HEK293T (cell line): Measurements from ENCODE around the gene C1orf226.

Experiments used
- CTCF ChIA-PET: fragments of 350-600 bp; formaldehyde crosslinking; extraction: SDS; loops from one replicate; lab custom pipeline; 2021; ENCODE audit warnings: antibody characterized with exemption, inconsistent platforms; lab: Yijun Ruan, JAX
- POLR2A ChIA-PET: fragments of 350-600 bp; formaldehyde crosslinking; extraction: SDS; loops from one replicate; lab custom pipeline; 2020; ENCODE audit warnings: antibody characterized with exemption, inconsistent platforms; lab: Yijun Ruan, JAX
- DNase-seq: peaks from one replicate; pipeline ENCODE4 v3.0.0; 2012; ENCODE audit warnings: mixed read lengths; ENCODE audit errors: extremely low spot score
- ARNT ChIP-seq: fragments of 450-650 bp; IDR thresholded peaks from 2 replicates; pipeline ENCODE4 v1.6.1; 2017; ENCODE audit warnings: mild to moderate bottlenecking
- BHLHE40 ChIP-seq: fragments of 450-650 bp; IDR thresholded peaks from 2 replicates; pipeline ENCODE4 v1.6.1; 2016; ENCODE audit warnings: mild to moderate bottlenecking, moderate library complexity, borderline replicate concordance
- CTBP1 ChIP-seq: fragments of 450-650 bp; IDR thresholded peaks from 2 replicates; pipeline ENCODE4 v1.6.1; 2016; ENCODE audit warnings: borderline replicate concordance
- ELF4 ChIP-seq: fragments of 450-650 bp; IDR thresholded peaks from 2 replicates; pipeline ENCODE4 v1.6.1; 2017; ENCODE audit warnings: antibody characterized with exemption
- FOXA1 ChIP-seq: fragments of 450-650 bp; IDR thresholded peaks from 2 replicates; pipeline ENCODE4 v1.6.1; 2016; ENCODE audit warnings: mild to moderate bottlenecking
- FOXK2 ChIP-seq: fragments of 450-650 bp; IDR thresholded peaks from 2 replicates; pipeline ENCODE4 v1.6.1; 2016; ENCODE audit warnings: mild to moderate bottlenecking
- FOXM1 ChIP-seq: fragments of 450-650 bp; IDR thresholded peaks from 2 replicates; pipeline ENCODE4 v1.6.1; 2017; ENCODE audit warnings: mild to moderate bottlenecking, borderline replicate concordance
- HDGF ChIP-seq: fragments of 450-650 bp; IDR thresholded peaks from 2 replicates; pipeline ENCODE4 v1.6.1; 2017; ENCODE audit warnings: antibody characterized with exemption, borderline replicate concordance
- L3MBTL2 ChIP-seq: fragments of 450-650 bp; conservative IDR thresholded peaks from 2 replicates; pipeline ENCODE4 v1.6.1; 2016; ENCODE audit warnings: mild to moderate bottlenecking
- LEF1 ChIP-seq: fragments of 450-650 bp; IDR thresholded peaks from 2 replicates; pipeline ENCODE4 v1.6.1; 2017; ENCODE audit warnings: mild to moderate bottlenecking, borderline replicate concordance
- NFRKB ChIP-seq: fragments of 450-650 bp; IDR thresholded peaks from 2 replicates; pipeline ENCODE4 v1.6.1; 2016; ENCODE audit warnings: mild to moderate bottlenecking, moderate library complexity
- PKNOX1 ChIP-seq: fragments of 450-650 bp; IDR thresholded peaks from 2 replicates; pipeline ENCODE4 v1.6.1; 2016
- SP1 ChIP-seq: fragments of 450-650 bp; IDR thresholded peaks from 2 replicates; pipeline ENCODE4 v1.6.1; 2017
- SUZ12 ChIP-seq: fragments of 450-650 bp; IDR thresholded peaks from 2 replicates; pipeline ENCODE4 v1.6.1; 2016; ENCODE audit warnings: mild to moderate bottlenecking
- TARDBP ChIP-seq: fragments of 450-650 bp; IDR thresholded peaks from 2 replicates; pipeline ENCODE4 v1.6.1; 2016
- ZNF384 ChIP-seq: fragments of 450-650 bp; IDR thresholded peaks from 2 replicates; pipeline ENCODE4 v1.6.1; 2016

The C1orf226 gene

DNA sequence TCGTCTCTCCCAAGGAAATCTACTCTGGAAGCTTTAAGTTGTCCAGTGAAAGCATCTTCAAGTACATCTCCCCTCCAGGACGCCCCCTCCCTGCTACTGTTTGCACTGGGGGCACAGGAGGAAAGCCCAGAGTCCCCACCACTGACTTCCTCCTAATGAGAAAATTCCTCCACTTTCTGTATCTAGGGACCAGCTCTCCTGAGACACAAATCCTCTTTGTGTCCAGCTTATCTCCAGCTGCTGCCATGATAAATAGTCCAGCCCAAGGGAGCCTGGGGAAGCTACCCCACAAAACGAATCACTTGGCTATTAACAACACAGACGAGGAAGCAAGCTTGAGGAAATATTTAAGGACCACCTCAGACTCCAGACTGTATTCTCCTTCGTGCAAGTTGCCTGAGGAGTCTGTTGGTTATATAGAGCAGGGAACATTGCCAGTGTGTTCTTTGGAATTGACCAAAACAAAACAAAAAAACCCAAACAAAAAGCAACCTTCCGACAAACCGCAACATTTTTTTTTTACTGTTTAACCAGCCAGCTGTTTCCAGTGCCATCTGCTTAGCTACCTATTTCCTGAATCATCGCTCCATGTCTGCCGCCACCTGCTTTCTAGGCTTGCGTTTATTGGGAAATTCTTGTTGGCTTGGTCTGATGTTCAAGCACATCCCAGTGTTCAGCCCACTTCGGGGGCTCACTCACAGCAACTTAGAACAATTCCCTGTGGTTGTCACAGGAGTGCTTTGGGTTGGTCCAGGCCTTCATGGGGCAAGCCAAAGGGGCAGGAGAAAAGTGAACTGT is 7.7 kb downstream of the C1orf226 start:
- ChIA-PET POLR2A (no interaction called here), CTCF (interaction anchor here (0.6 kb wide), 1 partner anchor 116 kb away, joined by 3 read pairs; no protein-coding TSS in a partner anchor)
- no peak for TF ChIP-seq FOXA1
- TF ChIP-seq PKNOX1, result no peak
- TF ChIP-seq ELF4, result no peak
- TF ChIP-seq CTBP1, result no peak
- TF ChIP-seq TARDBP, result no peak
- TF ChIP-seq FOXK2, result no peak
- TF ChIP-seq BHLHE40, result no peak
- no peak for DNase-seq

- no peak for TF ChIP-seq FOXM1
- no peak for TF ChIP-seq ARNT
- TF ChIP-seq LEF1, result no peak
- TF ChIP-seq HDGF, result no peak
- no peak for TF ChIP-seq FOXK2
- no peak for TF ChIP-seq NFRKB
- ChIA-PET POLR2A (no interaction called here), CTCF (no interaction called here)
- no peak for DNase-seq
These were observed 8.4 kb downstream of the C1orf226 start for GRCh38 chr1:162389971-162390370.

DNA sequence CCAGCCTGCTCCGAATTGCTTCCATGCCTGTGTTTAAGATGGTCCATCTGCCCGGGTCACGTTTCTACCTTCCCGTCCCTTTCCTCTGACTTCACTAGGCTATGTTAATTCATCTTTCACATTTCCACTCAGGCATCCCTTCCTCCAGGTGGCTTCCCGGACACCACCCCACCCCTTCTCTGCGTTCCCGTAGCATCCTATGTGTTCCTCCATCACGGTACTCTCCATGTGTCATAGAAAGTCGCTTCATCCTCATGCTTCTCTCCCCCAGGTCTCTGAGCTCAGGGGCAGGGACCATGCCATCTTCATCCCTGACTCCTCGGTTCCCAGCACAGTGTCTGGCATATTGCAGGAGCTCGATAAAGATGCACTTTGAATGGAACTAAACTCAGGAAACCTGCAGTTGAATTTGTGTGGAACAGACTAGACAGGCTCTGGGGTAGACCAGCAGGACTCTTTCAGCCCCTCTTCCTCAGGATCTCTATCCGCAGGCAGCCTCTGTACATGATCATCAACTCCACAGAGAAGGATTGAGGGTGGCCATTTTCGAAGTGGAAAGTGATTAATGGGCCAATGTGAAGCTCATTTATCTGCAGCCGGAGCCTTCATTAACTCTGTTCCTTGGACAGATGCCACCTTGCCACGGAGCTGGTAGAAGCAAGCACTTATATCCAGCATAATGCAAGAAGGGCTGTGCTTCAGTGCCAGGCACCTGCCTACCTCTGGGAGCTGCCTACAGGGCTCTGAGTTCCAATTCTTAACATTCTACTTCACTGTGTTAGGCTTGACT is 9.1 kb downstream of the C1orf226 start:
- no peak for DNase-seq
- ChIA-PET CTCF (interaction anchor here (0.7 to 0.9 kb wide), 2 partner anchors 9 to 353 kb away, joined by 3 to 4 read pairs; no protein-coding TSS in a partner anchor), POLR2A (no interaction called here)
- TF ChIP-seq FOXA1 (no peak), L3MBTL2 (no peak), LEF1 (no peak), FOXK2 (no peak), SUZ12 (no peak), CTBP1 (no peak), BHLHE40 (no peak), SP1 (no peak), HDGF (no peak), ARNT (no peak), ELF4 (no peak), PKNOX1 (no peak), NFRKB (no peak), TARDBP (no peak), ZNF384 (no peak)

DNA sequence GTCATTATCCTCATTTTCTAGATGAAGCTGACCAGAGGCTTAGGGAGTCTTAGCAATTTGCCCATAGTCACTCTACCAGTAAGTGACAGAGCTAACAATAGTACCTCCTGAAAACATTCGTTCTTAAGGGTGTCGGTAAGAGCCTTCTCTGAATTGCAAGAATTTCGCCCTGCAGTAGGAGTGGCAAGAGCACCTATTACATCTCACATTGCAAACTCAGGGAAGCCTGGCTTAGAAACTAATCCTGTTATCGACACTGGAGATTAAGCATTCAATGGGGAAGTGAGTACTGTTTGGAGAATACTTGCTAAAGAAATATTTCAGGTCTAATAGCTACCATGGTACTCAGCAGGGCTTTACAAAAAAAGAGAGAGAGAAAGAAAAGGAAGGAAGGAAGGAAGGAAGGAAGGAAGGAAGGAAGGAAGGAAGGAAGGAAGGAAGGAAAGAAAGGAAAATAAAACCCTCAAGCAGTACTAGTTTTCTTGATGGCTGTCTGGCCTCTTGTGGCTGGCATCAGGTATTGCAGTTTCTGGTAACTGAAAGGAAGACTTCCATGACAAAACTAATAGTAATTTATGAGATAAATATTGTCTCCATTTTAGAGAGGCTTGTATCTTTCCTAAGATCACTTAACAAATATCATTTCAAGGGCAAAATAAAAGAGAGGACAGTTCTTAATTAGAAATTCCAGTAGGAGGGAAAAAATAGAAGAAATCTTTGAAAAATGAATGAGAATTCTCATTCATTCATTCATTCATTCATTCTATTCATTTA is 10.4 kb downstream of the C1orf226 start:
- ChIA-PET CTCF (interaction anchor here (0.8 kb wide), 1 partner anchor 26 kb away, joined by 4 read pairs; no protein-coding TSS in a partner anchor), POLR2A (no interaction called here)
- no peak for TF ChIP-seq BHLHE40
- no peak for TF ChIP-seq CTBP1
- peak; percentile 52 for TF ChIP-seq PKNOX1
- DNase-seq, result peak; percentile 63

- ChIA-PET CTCF (no interaction called here), POLR2A (no interaction called here)
- no peak for TF ChIP-seq SUZ12
- no peak for TF ChIP-seq NFRKB
- no peak for TF ChIP-seq TARDBP
- no peak for TF ChIP-seq BHLHE40
- DNase-seq, result no peak
These were observed 14.8 kb downstream of the C1orf226 start for GRCh38 chr1:162396201-162396906.

DNA sequence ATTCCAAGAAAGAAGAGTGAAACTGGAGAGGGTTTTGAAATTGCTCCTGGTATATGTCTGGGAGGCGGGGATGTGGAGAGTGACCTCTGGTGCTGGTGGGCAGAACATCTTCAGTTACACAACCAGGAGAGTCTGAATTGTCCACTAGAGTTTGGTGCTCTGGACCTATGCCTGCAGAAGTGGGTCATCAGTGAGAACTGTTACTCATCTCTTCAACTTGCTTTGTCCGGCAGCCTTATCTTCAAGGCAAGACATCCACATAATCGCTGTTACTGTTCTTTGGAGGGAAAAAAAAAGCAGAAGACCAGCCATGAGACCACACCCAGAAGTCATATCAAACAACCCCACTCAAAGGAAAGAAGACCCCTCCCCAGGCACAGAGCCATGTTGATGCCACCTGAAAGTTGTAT is 15.5 kb downstream of the C1orf226 start:
- CTCF ChIA-PET, result interaction anchor here (0.9 kb wide), 1 partner anchor 328 kb away, joined by 5 read pairs; no protein-coding TSS in a partner anchor
- no peak for DNase-seq
- POLR2A ChIA-PET, result no interaction called here
- TF ChIP-seq SUZ12 (no peak), ELF4 (no peak), LEF1 (no peak), SP1 (no peak), CTBP1 (no peak), ARNT (no peak), FOXK2 (no peak), FOXM1 (no peak), HDGF (no peak), PKNOX1 (no peak), NFRKB (no peak), BHLHE40 (no peak), FOXA1 (no peak), ZNF384 (no peak), L3MBTL2 (no peak)
